ENCODE data around the gene GNPTG.

- TF ChIP-seq, protein P1, sequence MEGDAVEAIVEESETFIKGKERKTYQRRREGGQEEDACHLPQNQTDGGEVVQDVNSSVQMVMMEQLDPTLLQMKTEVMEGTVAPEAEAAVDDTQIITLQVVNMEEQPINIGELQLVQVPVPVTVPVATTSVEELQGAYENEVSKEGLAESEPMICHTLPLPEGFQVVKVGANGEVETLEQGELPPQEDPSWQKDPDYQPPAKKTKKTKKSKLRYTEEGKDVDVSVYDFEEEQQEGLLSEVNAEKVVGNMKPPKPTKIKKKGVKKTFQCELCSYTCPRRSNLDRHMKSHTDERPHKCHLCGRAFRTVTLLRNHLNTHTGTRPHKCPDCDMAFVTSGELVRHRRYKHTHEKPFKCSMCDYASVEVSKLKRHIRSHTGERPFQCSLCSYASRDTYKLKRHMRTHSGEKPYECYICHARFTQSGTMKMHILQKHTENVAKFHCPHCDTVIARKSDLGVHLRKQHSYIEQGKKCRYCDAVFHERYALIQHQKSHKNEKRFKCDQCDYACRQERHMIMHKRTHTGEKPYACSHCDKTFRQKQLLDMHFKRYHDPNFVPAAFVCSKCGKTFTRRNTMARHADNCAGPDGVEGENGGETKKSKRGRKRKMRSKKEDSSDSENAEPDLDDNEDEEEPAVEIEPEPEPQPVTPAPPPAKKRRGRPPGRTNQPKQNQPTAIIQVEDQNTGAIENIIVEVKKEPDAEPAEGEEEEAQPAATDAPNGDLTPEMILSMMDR (IDR thresholded peaks at IDR 0.05) = no peak
- TF ChIP-seq ZFX (IDR thresholded peaks at IDR 0.05; ENCODE audit: borderline replicate concordance) = no peak
These were observed 35.6 kb downstream of the GNPTG start for GRCh38 chr16:1387331-1387730.
